GM21447 (cell line): ENCODE results near the gene TNFAIP8L2.
A peak's percentile ranks its signal among the peaks of the same experiment; 100 is the strongest.

Experiments used
- ATAC-seq: cut with Tn5 transposase; IDR thresholded peaks from one replicate; pipeline ENCODE4 v1.9.1; 2021; ENCODE audit not compliant: unreplicated experiment

The TNFAIP8L2 gene

DNA sequence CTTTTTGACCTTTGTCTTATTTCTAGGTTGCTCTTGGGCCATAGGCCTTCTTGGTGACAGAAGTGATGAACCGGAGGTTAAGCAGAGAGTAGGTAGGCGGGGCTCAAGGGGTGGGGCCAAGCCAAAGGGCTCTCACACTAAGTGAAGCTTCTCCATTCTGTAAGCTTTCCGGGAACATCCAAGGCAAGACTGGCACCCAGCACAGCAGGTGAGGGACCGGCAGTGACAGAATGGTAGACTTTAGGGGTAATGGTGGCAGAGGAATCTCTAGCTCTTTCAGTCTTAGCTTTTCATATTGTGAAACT lies at the start of gene TNFAIP8L2:
TSS of gene TNFAIP8L2 (plus strand) at position 135 of the 305 bp plus-strand sequence. CDS start 2,049 bp downstream, outside the sequence.
- ATAC-seq, result peak; percentile 75

DNA sequence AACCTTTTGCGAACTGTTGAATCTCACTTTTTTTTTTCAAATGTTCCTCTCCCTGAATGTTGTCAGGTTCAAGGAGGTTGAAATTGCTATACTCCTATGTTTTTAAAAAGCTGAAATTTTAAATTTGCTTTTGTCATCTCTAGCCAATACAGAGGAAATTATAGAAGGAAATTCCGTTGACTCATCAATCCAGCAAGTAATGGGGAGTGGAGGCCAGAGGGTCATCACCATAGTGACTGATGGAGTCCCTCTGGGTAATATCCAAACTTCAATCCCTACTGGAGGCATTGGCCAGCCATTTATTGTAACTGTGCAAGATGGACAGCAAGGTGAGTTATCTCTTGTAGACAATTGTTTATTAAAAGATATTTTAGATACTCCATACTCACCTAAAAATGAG lies 49.6 kb upstream of the TNFAIP8L2 start:
- ATAC-seq, result no peak

DNA sequence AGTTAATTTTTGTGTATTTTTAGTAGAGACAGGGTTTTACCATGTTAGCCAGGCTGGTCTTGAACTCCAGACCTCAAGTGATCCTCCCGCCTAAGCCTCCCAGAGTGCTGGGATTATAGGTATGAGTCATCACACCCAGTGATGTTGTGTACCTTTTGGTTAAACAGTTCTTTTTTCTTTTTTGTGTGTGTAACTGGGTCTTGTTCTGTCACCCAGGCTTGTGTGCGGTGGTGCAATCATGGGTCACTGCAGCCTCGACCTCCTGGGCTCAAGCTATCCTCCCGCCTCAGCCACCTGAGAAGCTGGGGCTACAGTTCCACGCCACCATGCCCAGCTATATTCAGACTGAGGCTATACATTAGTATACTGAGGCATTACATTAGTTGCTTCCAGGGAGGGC lies 48.1 kb upstream of the TNFAIP8L2 start:
- ATAC-seq, result no peak

DNA sequence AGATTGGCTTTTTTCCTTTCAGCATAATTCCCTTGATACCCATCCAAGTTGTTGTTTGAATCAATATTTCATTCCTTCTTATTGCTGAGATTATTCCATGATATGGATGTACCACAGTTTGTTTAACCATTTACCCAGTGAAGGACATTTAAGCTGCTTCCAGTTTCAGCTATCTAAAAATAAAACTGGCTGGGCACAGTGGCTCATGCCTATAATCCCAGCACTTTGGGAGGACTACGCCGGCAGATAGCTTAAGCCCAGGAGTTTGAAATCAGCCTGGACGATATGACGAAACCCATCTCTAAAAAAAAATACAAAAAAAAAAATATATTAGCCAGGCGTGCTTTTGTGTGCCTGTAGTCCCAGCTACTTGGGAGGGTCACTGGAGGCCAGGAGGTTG lies 42.6 kb upstream of the TNFAIP8L2 start:
- ATAC-seq, result no peak

DNA sequence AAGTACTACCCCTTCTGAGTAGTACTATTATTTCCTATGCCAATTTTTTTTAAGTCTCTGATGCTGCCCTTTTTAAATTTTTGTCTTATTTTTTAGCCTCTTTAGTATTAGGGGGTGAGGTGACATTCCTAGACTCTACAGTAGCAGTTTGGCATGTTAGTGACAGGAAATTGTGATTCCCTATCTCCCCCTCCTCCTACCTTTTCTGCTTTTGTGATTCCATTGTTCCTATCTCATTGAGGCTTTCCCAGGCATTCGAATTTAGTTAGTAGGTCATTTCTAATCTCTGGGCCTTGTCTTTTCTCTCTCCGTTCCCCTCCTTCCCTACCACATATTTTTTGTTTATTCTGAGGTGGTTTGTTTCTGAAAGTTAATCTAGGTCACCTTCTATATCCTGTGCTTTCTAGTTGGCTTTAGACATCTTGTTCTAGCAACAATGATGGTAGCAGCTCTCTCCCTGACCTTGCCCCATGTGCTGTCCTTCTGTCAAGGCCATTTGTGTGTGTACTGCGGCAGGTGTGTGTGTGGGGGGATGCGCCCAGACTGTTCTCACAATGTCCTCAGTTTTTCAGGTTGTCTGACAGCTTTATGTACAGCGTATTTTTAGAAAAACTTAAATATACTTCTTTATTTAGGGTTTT lies 31.6 kb upstream of the TNFAIP8L2 start:
- no peak for ATAC-seq

DNA sequence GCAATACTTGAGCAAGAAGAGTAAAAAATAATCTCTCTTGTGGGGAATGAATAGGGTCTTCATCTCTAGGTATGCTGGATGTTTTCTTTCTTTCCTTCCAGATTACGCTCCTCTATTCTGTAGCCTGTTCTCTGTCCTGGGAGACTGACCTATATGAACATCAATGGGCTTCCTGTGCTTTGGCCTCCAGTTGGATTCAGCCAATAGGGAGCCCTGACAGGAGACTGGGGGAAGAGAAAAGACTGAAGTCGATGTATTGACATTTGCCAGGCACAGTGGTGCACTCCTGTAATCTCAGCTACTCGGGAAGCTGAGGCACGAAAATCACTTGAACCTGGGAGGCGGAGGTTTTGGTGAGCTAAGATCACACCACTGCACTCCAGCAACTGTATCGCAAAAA lies 27.6 kb upstream of the TNFAIP8L2 start:
- no peak for ATAC-seq

DNA sequence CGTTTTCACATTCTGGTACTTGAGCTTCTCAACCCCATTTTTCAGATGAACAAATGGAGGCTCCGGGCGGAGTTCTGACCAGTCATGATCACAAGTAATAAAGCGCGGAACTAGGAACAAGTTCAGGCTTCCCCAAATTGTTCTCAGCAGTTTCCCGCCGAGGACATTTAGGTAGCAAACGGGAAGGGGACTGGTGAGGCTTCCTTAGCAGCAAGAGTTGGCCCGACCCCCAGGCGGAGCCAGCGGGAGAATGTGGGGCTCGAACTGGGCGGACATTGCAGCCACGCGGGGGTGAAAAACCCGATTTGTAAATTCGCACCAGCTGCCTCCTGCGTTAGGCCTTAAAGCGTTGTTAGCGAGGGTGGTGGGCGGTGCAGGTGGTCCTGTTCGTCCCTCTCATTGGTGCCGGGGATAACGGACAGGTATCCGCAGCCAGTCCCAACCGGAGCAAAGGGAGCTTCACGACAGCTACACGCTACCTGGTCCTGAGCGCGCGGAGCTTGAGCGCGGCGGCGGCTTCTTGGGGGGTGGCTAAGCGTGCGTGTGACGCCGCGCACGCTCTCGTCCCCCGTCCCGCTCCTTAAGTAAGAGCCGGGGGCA lies 25.4 kb upstream of the TNFAIP8L2 start:
- no peak for ATAC-seq

DNA sequence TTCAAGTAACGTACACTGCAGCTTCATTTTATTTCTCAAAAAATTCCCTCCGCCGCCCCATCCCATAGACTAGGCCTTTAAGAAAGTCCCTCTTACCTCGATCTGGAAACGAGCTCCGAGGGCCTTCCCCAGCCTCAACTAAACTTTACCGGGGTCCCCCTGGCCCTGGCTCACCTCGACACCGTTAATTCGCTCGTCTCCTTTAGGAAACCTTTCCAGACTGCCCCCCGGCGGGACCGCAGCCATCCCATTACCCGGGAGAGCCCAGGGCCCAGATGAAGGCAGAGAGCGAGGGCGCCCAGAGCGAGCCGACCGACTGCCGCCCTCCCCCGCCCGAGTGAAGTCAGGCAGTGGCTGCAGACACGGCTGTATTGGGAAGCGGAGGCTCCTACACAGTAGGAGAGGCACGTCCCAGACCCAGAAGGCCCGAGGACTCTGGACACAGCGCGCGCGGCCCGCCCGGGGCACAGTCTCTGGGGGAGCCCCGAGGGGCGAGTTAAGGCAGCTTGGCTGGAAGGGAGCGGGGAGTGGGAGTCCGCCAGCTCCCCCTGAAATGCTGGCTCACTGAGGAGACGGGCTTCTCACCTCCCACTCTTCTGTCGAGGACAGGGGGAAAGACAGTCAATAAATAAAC lies 24.6 kb upstream of the TNFAIP8L2 start:
- ATAC-seq, result no peak

DNA sequence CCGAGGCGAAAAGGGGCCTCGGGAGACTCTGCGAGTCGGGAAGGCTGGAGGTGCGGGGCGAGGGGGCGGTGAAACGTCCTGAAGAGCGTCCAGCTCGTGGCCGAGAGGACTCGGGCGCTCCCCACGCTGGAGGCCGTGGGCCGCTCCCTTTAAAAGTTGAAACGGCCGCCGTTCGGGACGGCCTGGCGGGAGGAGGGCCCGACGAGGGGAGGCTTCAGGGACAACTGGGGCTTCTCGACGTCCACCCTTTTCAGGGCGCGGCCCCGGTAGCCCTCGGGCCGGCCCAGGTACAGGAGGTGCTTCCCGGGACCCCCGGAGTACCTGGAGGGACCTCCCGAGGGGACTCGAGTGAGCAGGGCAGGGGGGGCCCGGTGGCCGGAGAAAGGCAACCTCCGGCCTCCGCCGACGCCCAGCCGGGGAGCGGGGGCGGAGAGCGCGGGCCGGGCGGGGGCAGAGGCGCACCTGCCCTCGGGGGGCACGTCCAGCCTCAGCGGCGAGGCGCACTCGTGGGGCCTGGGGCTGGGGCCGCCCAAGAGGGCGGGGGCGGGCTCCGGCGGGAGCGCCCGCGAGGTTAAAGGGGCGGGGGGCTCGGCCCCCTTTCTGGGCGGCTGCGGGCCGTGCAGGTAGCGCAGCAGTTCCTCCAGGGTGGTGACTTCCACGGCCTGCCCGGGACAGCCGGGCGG lies 24.0 kb upstream of the TNFAIP8L2 start:
- ATAC-seq, result no peak

DNA sequence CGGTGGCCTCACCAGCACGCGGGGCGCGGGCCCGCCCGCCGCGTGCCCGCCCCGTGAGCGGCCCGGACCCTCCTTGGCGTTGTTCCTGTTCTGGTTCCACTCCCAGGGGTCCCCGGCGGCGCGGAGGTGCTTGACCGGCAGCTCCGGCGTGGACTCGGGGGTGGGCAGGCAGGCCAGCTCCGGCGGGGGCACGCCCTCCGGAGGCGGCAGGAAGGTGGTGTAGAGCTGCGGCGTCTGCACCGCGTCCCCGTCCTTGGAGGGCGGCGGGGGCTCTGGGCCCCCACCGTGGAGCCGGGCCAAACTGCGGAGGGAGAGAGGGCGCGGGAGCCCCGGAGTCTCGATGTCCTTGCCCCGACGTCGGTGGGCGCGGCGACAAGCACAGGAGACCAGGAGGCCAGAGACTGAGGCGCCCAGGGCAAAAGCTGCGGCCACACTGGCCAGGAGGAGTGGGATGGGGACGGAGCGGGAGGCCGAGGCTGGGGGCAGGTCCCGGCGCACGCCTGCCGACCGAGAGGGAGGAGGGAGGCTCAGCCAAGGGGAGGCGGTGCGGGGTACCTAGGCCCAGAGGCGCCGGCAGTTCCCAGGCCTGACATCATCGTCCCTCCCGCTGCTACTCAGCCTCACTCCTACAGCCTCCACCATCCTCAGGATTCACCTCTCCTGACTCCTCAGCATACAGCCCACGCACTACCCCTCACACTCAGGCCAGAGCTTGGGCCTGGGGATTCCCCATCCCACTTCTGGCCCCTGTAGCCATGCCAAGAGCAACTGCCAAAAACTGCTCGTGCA lies 23.2 kb upstream of the TNFAIP8L2 start:
- ATAC-seq, result no peak

DNA sequence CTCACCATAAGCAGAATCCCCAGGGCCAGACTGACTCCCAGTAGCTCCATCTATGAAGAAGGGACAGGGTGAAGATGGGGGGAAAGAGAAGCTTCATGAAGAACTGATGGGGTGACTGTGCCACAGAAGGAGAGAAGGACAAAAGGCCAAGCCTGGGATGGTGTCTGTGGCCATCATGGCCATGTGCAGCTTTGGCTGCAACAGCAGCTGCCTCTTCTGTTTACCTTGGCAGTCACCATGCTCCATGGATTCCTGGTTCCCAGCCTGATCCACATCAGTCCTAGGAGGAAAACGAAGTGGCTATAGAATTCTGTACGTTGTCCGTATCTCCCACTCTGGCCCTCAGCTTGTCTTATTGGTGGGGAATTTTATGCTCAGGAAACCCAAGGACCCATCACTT lies 22.1 kb upstream of the TNFAIP8L2 start:
- ATAC-seq, result no peak

DNA sequence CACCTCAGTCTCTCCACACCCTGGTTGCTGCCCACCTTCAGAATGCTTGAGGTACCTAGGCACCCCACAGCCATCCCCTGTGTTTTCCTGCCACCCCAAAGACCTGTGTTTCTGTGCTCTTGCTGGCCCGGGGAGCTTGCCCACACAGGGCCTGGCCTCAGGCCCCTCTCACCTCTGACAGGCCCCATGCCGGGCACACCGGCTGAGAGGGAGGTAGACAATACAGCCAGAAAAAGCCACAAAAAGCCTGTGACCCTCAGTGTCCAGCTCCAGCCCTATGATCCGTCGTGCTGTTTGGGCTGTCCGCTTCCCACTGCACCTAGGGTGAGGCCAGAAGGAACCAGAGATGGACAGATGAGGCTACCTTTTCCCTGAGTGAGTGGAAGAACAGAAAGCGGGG lies 21.5 kb upstream of the TNFAIP8L2 start:
- no peak for ATAC-seq

DNA sequence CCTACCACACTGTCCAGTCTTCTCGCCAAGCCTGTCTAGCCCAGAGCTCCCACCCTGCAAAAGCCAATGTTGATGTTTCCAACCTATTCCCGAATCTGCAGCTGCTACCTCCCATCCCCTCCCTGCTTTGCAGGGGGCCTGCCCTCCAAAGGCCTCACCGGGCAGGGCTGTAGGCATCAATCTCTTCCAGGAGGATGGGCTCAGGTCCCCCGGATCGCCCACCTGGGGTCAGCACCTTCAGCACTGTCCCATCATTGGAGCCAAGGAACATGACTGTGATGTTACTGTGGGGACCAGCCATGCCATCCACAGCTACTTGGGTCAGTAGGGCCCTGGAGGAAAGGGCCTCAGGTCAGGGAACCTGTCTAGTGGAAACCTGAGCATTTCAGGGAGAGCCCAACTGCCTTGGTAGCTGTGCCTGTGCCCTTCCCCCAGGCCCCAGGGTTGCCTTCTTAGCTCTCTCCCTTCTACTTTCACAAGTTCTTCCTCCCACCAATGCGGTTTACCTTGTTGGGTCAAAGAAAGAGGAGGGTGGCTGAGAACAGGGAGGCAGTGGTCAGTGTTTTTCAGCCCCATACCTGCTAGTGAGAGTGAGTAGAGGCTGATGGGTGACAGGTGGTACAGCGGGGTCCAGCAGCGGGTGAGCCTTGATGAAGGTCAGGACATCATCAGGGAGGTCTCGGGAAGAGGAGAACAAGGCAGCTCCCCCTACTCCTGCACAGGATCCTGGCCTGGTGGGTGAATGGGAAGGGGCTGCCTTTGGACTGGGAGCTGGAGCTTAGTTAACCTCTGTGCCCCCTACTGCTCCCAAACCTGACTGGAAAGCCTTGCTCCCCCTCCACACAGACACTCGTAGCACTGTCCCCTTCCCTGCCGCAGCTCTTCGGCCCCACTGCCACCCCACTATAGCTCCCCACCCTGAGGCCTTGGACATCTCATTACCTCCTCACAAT lies 20.7 kb upstream of the TNFAIP8L2 start:
- no peak for ATAC-seq

DNA sequence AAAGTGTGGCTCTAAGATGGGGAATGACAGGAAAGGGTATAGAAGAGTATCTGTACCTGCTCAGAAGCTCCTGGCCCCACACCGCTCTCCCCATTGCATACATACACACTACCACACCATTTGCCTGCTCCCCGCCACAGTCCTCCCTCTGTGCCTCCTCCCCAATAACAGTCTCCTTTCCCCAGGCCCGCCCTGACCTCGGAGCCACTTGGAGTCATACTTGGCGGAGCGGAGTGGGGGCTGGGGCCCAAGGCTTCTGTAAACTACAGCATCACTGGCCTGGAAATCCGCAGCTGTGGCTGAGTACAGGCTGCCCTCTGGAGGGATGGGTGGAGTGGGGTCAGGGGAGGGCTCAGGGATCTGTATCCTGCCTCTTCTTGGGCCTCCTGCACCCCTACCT lies 18.7 kb upstream of the TNFAIP8L2 start:
- ATAC-seq, result no peak

DNA sequence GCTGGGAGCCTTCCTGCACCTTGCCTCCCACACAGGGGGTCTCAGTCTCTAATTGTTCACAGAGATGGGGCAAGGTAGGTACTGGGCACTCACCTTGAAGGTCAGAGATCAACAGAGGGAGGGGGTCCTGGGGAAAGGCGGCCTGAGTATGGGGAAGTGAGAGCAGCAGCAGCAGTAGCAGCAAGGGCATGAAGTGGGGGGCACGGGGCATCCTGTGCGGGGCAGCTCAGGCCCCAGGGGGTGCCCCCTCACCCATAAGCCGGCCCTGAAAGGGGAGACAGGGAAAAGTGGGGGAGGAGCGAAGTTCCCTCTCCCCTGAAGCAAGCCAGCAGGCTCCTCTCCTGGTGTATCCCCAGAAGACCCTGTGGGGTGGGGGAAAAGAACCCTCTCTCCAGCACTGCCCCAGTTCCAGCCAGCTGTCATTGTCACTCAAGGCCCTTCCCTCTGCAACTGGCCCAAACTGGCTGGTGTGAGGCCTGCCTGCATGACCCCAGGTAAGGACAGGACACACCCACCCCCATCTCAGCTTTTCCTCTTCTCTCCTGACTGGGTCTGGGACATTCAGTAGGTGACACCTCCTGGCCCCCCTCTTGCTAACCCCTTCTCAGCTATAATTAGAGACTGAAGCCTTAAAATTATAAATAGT lies 13.9 kb upstream of the TNFAIP8L2 start:
- no peak for ATAC-seq

DNA sequence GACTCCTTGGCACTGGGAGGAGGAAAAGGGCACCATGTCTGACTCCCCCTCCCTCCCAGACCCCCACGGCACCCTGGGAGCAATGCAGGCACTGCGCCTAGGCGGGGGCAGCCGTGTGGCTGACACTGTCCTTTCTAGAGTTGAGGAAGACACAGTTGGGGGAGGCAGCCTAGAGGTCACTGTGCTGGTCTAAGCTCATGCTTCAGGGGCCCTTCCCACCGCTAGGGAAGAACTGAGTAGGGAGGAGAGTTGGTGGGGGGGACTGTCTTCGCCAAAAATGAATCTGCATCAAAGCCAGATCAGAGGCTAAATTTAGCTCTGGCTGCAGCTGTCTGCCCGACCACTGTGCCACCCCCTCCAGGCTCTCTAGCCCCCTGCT lies 13.4 kb upstream of the TNFAIP8L2 start:
- no peak for ATAC-seq

DNA sequence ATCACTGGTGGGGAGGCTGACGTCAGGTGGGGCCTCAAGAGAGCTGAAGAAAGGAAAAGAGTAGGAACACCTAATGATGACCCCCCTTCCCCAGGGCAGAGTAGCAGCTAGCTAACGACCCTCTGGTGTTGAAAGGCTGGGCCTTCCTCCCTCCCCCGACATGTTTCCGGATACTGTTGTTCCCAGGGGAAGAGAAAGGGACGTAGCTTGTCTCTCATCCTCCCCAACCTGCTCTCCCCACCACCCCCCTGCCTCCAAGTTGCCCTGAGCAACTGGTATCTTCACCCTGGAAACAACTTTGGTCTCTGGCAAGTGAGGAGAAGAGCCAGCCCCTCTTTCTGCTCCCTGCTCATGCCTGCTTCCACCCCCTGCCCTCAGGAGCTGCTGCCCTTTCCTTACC lies 12.5 kb upstream of the TNFAIP8L2 start:
- ATAC-seq, result no peak

DNA sequence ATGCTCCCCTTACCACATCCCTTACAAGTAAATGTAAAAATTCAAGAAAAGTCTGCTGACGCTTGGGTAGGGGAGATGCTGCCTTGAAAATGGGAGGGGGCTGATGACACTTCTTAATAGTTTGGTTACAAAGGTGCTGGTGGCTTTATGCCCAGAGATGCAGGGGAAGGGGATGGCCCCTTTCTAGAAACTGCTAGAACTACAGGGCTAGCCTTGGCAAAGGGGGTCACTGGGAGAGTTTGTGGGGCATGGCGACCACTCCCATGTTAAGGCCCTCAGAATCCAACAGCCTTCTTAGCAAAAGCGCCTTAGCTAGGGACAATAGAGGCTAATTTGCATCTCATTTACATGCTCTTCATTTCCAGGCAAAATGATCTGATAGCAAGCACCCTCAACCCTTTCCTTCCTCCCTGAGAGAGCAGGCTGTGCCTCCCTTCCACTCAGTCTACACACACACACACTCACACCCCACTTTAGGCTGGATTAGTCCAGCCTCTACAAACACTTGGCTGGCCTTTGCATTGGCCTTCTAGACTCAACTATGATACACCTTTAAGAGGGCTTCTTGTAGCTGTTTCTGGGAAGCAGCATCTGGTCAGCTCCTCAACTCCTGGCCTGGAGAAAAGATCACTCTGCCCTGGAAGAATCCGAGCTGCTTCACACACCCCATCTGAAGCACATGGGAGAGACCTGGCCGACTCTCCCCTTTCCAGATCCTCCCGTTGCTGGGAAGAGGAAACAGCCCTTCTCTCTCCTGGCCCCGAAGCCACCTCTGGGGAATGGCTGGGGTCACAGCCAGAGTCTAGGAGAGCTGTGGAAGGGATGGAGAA lies 11.8 kb upstream of the TNFAIP8L2 start:
- no peak for ATAC-seq
